ENCODE measurements around the gene GOLGA6A. TPM values are rescaled to one million over a fixed set of nuclear protein-coding genes. Genes with fewer than 3 reads are reported as not detected.
"Not testable (repeated sequence)": the region's sequence is repeated elsewhere in the genome, so short reads cannot be mapped to it uniquely, and the experiment has no call there.

Gene GOLGA6A
- total and polyA plus RNA-seq, 8 donors: not detected

GRCh38 chr15:74060251-74060650, 22.1 kb downstream of the GOLGA6A start:
- DNase-seq: no peak
- no peak overlapping the region for H3K4me3 ChIP-seq
- 83 to 88% methylated on average over 6 of the region's 6 CpGs for WGBS, 2 donors
- H3K4me1 ChIP-seq: no peaks in the 10 kb centered on the region
- H3K36me3 ChIP-seq: no peaks in the 10 kb centered on the region
- no peaks in the 10 kb centered on the region for H3K27me3 ChIP-seq
- intact Hi-C loops (cut with DNase I): no loop called here
- no peaks in the 10 kb centered on the region for H3K9me3 ChIP-seq
- no peak overlapping the region for H3K27ac ChIP-seq
- no peak for FAIRE-seq
- ATAC-seq: no peak
- TF ChIP-seq, protein P1, sequence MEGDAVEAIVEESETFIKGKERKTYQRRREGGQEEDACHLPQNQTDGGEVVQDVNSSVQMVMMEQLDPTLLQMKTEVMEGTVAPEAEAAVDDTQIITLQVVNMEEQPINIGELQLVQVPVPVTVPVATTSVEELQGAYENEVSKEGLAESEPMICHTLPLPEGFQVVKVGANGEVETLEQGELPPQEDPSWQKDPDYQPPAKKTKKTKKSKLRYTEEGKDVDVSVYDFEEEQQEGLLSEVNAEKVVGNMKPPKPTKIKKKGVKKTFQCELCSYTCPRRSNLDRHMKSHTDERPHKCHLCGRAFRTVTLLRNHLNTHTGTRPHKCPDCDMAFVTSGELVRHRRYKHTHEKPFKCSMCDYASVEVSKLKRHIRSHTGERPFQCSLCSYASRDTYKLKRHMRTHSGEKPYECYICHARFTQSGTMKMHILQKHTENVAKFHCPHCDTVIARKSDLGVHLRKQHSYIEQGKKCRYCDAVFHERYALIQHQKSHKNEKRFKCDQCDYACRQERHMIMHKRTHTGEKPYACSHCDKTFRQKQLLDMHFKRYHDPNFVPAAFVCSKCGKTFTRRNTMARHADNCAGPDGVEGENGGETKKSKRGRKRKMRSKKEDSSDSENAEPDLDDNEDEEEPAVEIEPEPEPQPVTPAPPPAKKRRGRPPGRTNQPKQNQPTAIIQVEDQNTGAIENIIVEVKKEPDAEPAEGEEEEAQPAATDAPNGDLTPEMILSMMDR (IDR thresholded peaks at IDR 0.05): no peak

GRCh38 chr15:74059050-74059833, 23.1 kb downstream of the GOLGA6A start:
- H3K36me3 ChIP-seq, H3K9me3 ChIP-seq, H3K27ac ChIP-seq, FAIRE-seq, H3K4me3 ChIP-seq, H3K4me1 ChIP-seq, H3K27me3 ChIP-seq: not testable (repeated sequence)
- WGBS, 2 donors: 59 to 67% methylated on average over 6 of the region's 6 CpGs
- ATAC-seq (peak in 3 of 4 donors; percentile 45 to 77 (median 50)), DNase-seq (peak in 2 of 6 donors; percentile 24 to 54)
- intact Hi-C loops (cut with DNase I): loop anchor here in 1 of 3 donors (10.0 kb wide), 1 partner anchor 266 kb away; no protein-coding TSS in a partner anchor

DNA sequence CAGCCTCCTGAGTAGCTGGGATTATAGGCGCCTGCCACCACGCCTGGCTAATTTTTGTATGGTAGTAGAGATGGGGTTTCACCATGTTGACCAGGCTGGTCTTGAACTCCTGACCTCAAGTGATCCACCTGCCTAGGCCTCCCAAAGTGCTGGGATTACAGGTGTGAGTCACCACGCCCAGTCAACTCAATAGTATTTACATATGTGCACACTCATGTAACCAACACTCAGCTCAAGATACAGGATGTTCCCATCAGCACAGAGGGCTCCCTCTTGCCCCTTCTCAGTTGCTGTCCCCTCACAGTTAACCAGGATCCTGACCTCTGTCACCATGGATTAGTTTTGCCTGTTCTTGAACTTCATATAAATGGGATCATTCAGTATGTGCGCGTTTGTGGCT, 26.0 kb downstream of the GOLGA6A start:
- not testable (repeated sequence) for H3K27ac ChIP-seq, H3K36me3 ChIP-seq, H3K4me1 ChIP-seq, H3K9me3 ChIP-seq, H3K4me3 ChIP-seq, FAIRE-seq, H3K27me3 ChIP-seq, ATAC-seq
- DNase-seq: peak in 1 of 6 donors; percentile 12
- WGBS, 2 donors: 92 to 96% methylated on average over 5 of the region's 5 CpGs
- intact Hi-C loops (cut with DNase I): loop anchor here in 1 of 3 donors (10.0 kb wide), 1 partner anchor 268 kb away; no protein-coding TSS in a partner anchor

DNA sequence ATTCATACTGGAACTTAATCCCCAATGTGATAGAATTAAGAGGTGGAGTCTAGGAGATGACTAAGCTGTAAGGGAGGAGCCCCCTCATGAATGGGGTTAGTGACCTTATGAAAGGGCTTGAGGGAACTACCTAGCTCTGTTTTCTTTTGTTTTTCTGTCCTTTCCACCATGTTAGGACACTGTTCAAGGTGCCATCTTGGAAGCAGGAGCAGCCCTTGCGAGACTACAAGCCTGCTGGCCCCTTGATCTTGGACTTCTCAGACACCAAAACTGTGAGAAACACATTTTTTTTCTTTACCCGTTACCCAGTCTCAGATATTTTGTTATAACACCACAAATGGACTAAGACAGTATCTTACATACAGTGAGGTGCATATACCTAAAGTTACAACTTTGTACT, 26.5 kb downstream of the GOLGA6A start:
- Histone ChIP-seq H3K27ac (no peak overlapping the region), H3K4me1 (peaks cover 0 to 6% (median 0%) of the 10 kb centered on the region in 3 donors), H3K4me3 (no peak overlapping the region), H3K9me3 (no peaks in the 10 kb centered on the region), H3K36me3 (no peaks in the 10 kb centered on the region), H3K27me3 (no peaks in the 10 kb centered on the region)
- TF ChIP-seq, protein P1 (IDR thresholded peaks at IDR 0.05): no peak
- no peak for ATAC-seq
- intact Hi-C loops (cut with DNase I): loop anchor here in 1 of 3 donors (10.0 kb wide), 1 partner anchor 269 kb away; no protein-coding TSS in a partner anchor
- WGBS, 2 donors: 72 to 80% methylated on average over 2 of the region's 2 CpGs
- FAIRE-seq: no peak
- no peak for DNase-seq

- Histone ChIP-seq H3K9me3 (no peaks in the 10 kb centered on the region), H3K27me3 (no peaks in the 10 kb centered on the region), H3K27ac (no peak overlapping the region), H3K4me3 (no peak overlapping the region), H3K36me3 (no peaks in the 10 kb centered on the region), H3K4me1 (peaks cover 0 to 11% (median 0%) of the 10 kb centered on the region in 3 donors)
- DNase-seq: peak; percentile 53 to 85 (median 69)
- intact Hi-C loops (cut with DNase I): loop anchor here in 1 of 3 donors (10.0 kb wide), 1 partner anchor 271 kb away; no protein-coding TSS in a partner anchor
- no peak for FAIRE-seq
- 8 to 10% methylated on average over 17 of the region's 17 CpGs for WGBS, 2 donors
- TF ChIP-seq, protein P1 (IDR thresholded peaks at IDR 0.05): peak; percentile 15 to 35 (median 22)
- ATAC-seq: peak; percentile 83 to 94 (median 90)
Observed at GRCh38 chr15:74053941-74054529, 28.3 kb downstream of the GOLGA6A start.
